KMS-11 (cell line): ENCODE measurements around the gene IQUB.

Experiments used
- H2AFZ ChIP-seq: fragments of 200-600 bp; sonication (generic); 2 replicates; pipeline ENCODE4 v1.6.1; 2016; ENCODE audit warnings: antibody characterized with exemption, mixed run types, low read depth
- H3K27ac ChIP-seq: fragments of 200-600 bp; sonication (generic); 2 replicates; pipeline ENCODE4 v1.6.1; 2016; ENCODE audit warnings: mild to moderate bottlenecking, mixed run types
- H3K27me3 ChIP-seq: fragments of 200-600 bp; sonication (generic); 2 replicates; pipeline ENCODE4 v1.6.1; 2017; ENCODE audit warnings: mild to moderate bottlenecking, low read depth, mixed run types, moderate library complexity; ENCODE audit not compliant: insufficient read depth
- H3K36me3 ChIP-seq: fragments of 200-600 bp; sonication (generic); 2 replicates; pipeline ENCODE4 v1.6.1; 2017; ENCODE audit warnings: mild to moderate bottlenecking, mixed run types; ENCODE audit not compliant: insufficient read depth
- H3K4me1 ChIP-seq: fragments of 200-600 bp; sonication (generic); 2 replicates; pipeline ENCODE4 v1.6.1; 2016; ENCODE audit warnings: mild to moderate bottlenecking, low read depth, mixed run types; ENCODE audit not compliant: poor library complexity, severe bottlenecking
- H3K4me2 ChIP-seq: fragments of 200-600 bp; sonication (generic); 2 replicates; pipeline ENCODE4 v1.7.0; 2016; ENCODE audit warnings: mild to moderate bottlenecking, mixed run types
- H3K4me3 ChIP-seq: fragments of 200-600 bp; sonication (generic); IDR thresholded peaks from 2 replicates; pipeline ENCODE4 v1.6.1; 2017; ENCODE audit warnings: low read depth, low read length, mixed read lengths; ENCODE audit not compliant: insufficient read depth
- H3K79me2 ChIP-seq: fragments of 200-600 bp; sonication (generic); 2 replicates; pipeline ENCODE4 v1.6.1; 2016; ENCODE audit warnings: low read depth, mixed run types; ENCODE audit not compliant: insufficient read depth
- H3K9ac ChIP-seq: fragments of 200-600 bp; sonication (generic); 2 replicates; pipeline ENCODE4 v1.6.1; 2016; ENCODE audit warnings: mild to moderate bottlenecking, mixed run types
- H4K20me1 ChIP-seq: fragments of 200-600 bp; sonication (generic); 2 replicates; pipeline ENCODE4 v1.6.1; 2016; ENCODE audit warnings: mild to moderate bottlenecking, mixed run types; ENCODE audit not compliant: insufficient read depth
- TF ChIP-seq, protein P1 (sequence below): fragments of 200-600 bp; sonication (generic); conservative IDR thresholded peaks from 2 replicates; pipeline ENCODE4 v1.6.1; 2017; ENCODE audit warnings: low read depth, mild to moderate bottlenecking, antibody characterized with exemption, low read length, moderate library complexity, mixed read lengths

IQUB gene

DNA sequence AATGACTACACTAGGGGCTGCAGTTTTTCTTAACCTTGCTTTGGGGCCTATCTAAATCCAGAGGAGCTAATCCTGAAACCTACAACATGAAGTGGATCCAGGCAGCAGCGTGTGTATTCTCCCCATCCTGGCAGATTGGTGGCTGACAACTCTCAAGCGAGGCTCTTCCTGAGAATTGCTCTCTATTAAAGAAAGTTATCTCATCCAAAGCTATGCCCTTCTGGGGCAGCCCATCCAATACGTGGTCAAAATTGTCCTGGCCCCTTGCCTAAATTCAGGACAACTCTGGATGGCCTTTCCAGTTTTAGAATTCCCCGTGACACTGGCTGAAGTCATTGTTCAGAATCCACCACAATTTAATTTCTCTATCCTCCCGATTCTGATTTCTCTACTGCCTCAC lies 66.1 kb downstream of the IQUB start:
- no peaks in the 10 kb centered on the region for H3K27me3 ChIP-seq
- no peak overlapping the region for H3K9ac ChIP-seq
- H2AFZ ChIP-seq = no peak overlapping the region
- H3K4me3 ChIP-seq = no peak overlapping the region
- no peak overlapping the region for H3K27ac ChIP-seq
- no peaks in the 10 kb centered on the region for H3K79me2 ChIP-seq
- no peaks in the 10 kb centered on the region for H3K4me1 ChIP-seq
- H4K20me1 ChIP-seq = no peaks in the 10 kb centered on the region
- no peak overlapping the region for H3K4me2 ChIP-seq
- TF ChIP-seq, protein P1, sequence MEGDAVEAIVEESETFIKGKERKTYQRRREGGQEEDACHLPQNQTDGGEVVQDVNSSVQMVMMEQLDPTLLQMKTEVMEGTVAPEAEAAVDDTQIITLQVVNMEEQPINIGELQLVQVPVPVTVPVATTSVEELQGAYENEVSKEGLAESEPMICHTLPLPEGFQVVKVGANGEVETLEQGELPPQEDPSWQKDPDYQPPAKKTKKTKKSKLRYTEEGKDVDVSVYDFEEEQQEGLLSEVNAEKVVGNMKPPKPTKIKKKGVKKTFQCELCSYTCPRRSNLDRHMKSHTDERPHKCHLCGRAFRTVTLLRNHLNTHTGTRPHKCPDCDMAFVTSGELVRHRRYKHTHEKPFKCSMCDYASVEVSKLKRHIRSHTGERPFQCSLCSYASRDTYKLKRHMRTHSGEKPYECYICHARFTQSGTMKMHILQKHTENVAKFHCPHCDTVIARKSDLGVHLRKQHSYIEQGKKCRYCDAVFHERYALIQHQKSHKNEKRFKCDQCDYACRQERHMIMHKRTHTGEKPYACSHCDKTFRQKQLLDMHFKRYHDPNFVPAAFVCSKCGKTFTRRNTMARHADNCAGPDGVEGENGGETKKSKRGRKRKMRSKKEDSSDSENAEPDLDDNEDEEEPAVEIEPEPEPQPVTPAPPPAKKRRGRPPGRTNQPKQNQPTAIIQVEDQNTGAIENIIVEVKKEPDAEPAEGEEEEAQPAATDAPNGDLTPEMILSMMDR = no peak
- H3K36me3 ChIP-seq = no peaks in the 10 kb centered on the region

DNA sequence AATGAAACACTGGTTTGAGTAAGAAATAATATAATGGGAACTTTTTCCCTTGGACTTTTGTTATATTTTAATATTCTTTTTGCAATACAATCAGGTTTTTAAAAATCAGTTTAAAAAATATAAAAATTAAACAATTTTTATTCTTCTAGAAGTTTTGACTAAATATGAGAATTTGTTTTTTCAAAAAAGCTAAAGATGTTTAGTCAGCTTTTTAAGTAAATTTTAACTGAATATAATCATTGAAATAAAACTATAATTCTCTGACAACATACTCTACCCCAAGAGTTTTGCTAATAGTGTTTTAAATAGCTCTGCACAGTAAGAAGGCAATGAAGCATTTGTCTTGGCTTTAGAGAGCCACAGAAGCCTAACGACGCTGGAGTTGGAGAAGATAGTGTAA lies 70.5 kb downstream of the IQUB start:
- no peaks in the 10 kb centered on the region for H4K20me1 ChIP-seq
- H3K4me3 ChIP-seq = no peak overlapping the region
- H3K4me1 ChIP-seq = no peaks in the 10 kb centered on the region
- no peak overlapping the region for H2AFZ ChIP-seq
- no peaks in the 10 kb centered on the region for H3K27me3 ChIP-seq
- H3K79me2 ChIP-seq = no peaks in the 10 kb centered on the region
- TF ChIP-seq, protein P1 = no peak
- H3K4me2 ChIP-seq = no peak overlapping the region
- H3K27ac ChIP-seq = no peak overlapping the region
- no peak overlapping the region for H3K9ac ChIP-seq
- no peaks in the 10 kb centered on the region for H3K36me3 ChIP-seq

DNA sequence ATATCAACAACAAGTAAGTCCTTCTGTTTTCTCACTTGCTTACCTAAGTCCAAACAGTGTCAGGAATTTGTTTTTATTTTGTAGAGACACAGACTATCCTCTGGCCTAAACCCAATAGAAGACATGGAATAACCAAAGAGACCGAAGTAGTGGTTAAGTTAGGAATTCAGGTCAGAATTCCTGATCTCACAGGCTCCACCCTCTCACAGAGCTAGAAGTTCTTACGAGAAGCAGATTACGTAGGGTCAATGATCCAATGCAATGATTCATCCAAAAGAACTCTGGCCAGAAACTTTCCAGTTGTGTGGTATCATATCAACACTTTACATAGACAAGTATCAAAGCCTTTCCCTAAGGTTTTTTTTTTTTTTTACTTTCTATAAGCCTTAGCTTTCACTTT lies 73.8 kb downstream of the IQUB start:
- H2AFZ ChIP-seq = no peak overlapping the region
- no peaks in the 10 kb centered on the region for H3K27me3 ChIP-seq
- H3K27ac ChIP-seq = no peak overlapping the region
- no peaks in the 10 kb centered on the region for H3K36me3 ChIP-seq
- no peak overlapping the region for H3K4me2 ChIP-seq
- TF ChIP-seq, protein P1 = no peak
- H3K9ac ChIP-seq = no peak overlapping the region
- no peaks in the 10 kb centered on the region for H3K4me1 ChIP-seq
- H3K79me2 ChIP-seq = no peaks in the 10 kb centered on the region
- H4K20me1 ChIP-seq = no peaks in the 10 kb centered on the region
- H3K4me3 ChIP-seq = no peak overlapping the region

DNA sequence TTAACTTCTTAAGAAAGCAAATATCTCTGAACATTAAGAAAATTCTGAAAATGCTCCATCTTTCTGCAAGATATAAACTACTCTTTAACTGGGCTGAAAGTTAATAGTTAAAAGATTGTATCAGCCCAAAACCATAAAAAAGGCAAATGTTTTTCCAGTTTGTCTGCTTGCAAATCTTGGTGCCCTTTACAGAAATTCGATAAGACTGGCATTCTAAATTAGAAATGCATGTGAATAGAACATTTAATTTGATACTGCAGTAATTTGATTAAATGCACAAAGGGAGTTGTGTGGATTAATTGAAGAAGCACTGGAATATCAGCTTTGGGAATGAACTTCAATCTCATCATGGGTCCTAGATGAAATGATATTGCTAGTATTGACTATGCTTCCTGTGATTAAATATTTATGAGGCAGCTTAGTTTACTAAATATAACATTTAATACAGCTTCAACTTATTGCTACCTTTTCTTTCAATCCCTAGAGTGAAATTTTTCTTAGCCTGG lies 78.4 kb downstream of the IQUB start:
- Histone ChIP-seq H4K20me1 (no peaks in the 10 kb centered on the region), H3K9ac (no peak overlapping the region), H3K4me1 (no peaks in the 10 kb centered on the region), H3K36me3 (no peaks in the 10 kb centered on the region), H3K4me3 (no peak overlapping the region), H2AFZ (no peak overlapping the region), H3K27me3 (no peaks in the 10 kb centered on the region), H3K27ac (no peak overlapping the region), H3K4me2 (no peak overlapping the region), H3K79me2 (no peaks in the 10 kb centered on the region)
- TF ChIP-seq, protein P1 = no peak
